ENCODE results near the gene CFAP53. TPM values are rescaled to one million over a fixed set of nuclear protein-coding genes. Genes with fewer than 3 reads are reported as not detected.

CFAP53 gene
- total and polyA plus RNA-seq, 2 of the 4 experiments (the other 2 are of a cell fraction), result under 0.01 to 0.12 TPM

- Histone ChIP-seq H2AFZ (replicated peaks; ENCODE audit: low read length, poor library complexity) (no peak overlapping the region), H4K8ac (ENCODE audit: low read depth in 2 of 2, low read length in 2 of 2) (no peak overlapping the region), H3K9ac (ENCODE audit: low read depth, low read length) (no peak overlapping the region), H4K91ac (ENCODE audit: insufficient read depth, low read depth, low read length) (no peak overlapping the region), H2BK20ac (ENCODE audit: low read depth, low read length) (no peak overlapping the region), H2BK5ac (ENCODE audit: low read depth, low read length, poor library complexity, severe bottlenecking) (no peak overlapping the region), H3K79me1 (ENCODE audit: low read depth in 1 of 2, low read length in 2 of 2) (no peaks in the 10 kb centered on the region), H4K20me1 (ENCODE audit: insufficient read depth, low read length) (no peaks in the 10 kb centered on the region), H2AK5ac (ENCODE audit: low read depth, low read length) (no peak overlapping the region), H3K4me1 (ENCODE audit: control insufficient read depth, insufficient read depth, low read length) (no peaks in the 10 kb centered on the region; the same call in 1 of the 2 replicates), H3K9me3 (ENCODE audit: control insufficient read depth, insufficient read depth, low read length) (no peaks in the 10 kb centered on the region), H2BK15ac (ENCODE audit: low read depth, low read length) (no peak overlapping the region), H3K14ac (replicated peaks; ENCODE audit: low read depth, low read length) (no peak overlapping the region), H3K4me2 (ENCODE audit: low read depth, low read length) (no peak overlapping the region), H3K27ac (ENCODE audit: insufficient read depth, low read length) (no peak overlapping the region), H4K5ac (ENCODE audit: low read depth, low read length) (no peak overlapping the region), H3K23ac (ENCODE audit: low read depth, low read length) (no peak overlapping the region), H2AK9ac (replicated peaks; ENCODE audit: low read depth, low read length, poor library complexity) (no peak overlapping the region), H2BK120ac (ENCODE audit: low read depth, low read length) (no peak overlapping the region), H3K4ac (ENCODE audit: low read depth, low read length) (no peak overlapping the region), H3K27me3 (ENCODE audit: control insufficient read depth, insufficient read depth, low read length) (peaks cover 27% of the 10 kb centered on the region), H3K18ac (ENCODE audit: low read depth, low read length) (no peak overlapping the region), H3K9me1 (ENCODE audit: insufficient read depth, low read length) (no peaks in the 10 kb centered on the region), H3K4me3 (ENCODE audit: insufficient read depth, low read depth, low read length) (no peak overlapping the region), H3K36me3 (ENCODE audit: control insufficient read depth, insufficient read depth, low read length) (no peaks in the 10 kb centered on the region), H3K56ac (ENCODE audit: extremely low read depth, insufficient read depth, low read length) (no peak overlapping the region)
- POLR2A ChIA-PET (ENCODE audit: unreplicated experiment), result no interaction called here
- dilution Hi-C loops (cut with HindIII; ENCODE audit: low sequenced_read_pairs, unreplicated experiment) (no loop called here), intact Hi-C loops (cut with micrococcal nuclease) (loop anchor here (5.0 to 10.0 kb wide), 4 partner anchors 157 to 693 kb away; no protein-coding TSS in a partner anchor), in situ Hi-C loops (cut with MboI; ENCODE audit: low sequenced_read_pairs) (loop anchor here (25.0 kb wide), 1 partner anchor 688 kb away; no protein-coding TSS in a partner anchor)
- no CpG with 5 or more reads among the region's 1 CpG for WGBS, 2 experiments (ENCODE audit: extremely low coverage in 2 of 2, insufficient read length in 1 of 2)
- ATAC-seq (ENCODE audit: low read depth) (no peak), DNase-seq (no peak)
- BruUV-seq (replicated peaks), result no TSS peak
- TF ChIP-seq MAFK (IDR thresholded peaks at IDR 0.05; ENCODE audit: low read depth, low read length) (no peak), MXI1 (IDR thresholded peaks at IDR 0.05; ENCODE audit: borderline replicate concordance, low read depth, low read length) (no peak), SMC3 (IDR thresholded peaks at IDR 0.05; ENCODE audit: low read depth, low read length) (no peak), FOS (IDR thresholded peaks at IDR 0.05; ENCODE audit: low read depth, low read length) (no peak), RFX5 (IDR thresholded peaks at IDR 0.05; ENCODE audit: low read depth, low read length) (no peak), CTCF (conservative IDR thresholded peaks at IDR 0.05; ENCODE audit: low read depth, low read length) (no peak), CHD1 (IDR thresholded peaks at IDR 0.05; ENCODE audit: low read depth, low read length) (no peak), CEBPB (IDR thresholded peaks at IDR 0.05; ENCODE audit: low read depth, low read length) (no peak), MAZ (IDR thresholded peaks at IDR 0.05; ENCODE audit: borderline replicate concordance, low read depth, low read length) (no peak), POLR2A (IDR thresholded peaks at IDR 0.05; ENCODE audit: low read depth, low read length) (no peak), RAD21 (IDR thresholded peaks at IDR 0.05; ENCODE audit: low read length) (no peak), BHLHE40 (IDR thresholded peaks at IDR 0.05; ENCODE audit: low read depth, low read length) (no peak), NFE2L2 (IDR thresholded peaks at IDR 0.05; ENCODE audit: low read depth, low read length) (no peak), RCOR1 (IDR thresholded peaks at IDR 0.05; ENCODE audit: insufficient replicate concordance, low read length) (no peak)
- TF ChIP-seq, protein P1, sequence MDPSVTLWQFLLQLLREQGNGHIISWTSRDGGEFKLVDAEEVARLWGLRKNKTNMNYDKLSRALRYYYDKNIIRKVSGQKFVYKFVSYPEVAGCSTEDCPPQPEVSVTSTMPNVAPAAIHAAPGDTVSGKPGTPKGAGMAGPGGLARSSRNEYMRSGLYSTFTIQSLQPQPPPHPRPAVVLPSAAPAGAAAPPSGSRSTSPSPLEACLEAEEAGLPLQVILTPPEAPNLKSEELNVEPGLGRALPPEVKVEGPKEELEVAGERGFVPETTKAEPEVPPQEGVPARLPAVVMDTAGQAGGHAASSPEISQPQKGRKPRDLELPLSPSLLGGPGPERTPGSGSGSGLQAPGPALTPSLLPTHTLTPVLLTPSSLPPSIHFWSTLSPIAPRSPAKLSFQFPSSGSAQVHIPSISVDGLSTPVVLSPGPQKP (IDR thresholded peaks at IDR 0.05; ENCODE audit: borderline replicate concordance, low read depth, low read length), result no peak
- TF ChIP-seq, protein P2, sequence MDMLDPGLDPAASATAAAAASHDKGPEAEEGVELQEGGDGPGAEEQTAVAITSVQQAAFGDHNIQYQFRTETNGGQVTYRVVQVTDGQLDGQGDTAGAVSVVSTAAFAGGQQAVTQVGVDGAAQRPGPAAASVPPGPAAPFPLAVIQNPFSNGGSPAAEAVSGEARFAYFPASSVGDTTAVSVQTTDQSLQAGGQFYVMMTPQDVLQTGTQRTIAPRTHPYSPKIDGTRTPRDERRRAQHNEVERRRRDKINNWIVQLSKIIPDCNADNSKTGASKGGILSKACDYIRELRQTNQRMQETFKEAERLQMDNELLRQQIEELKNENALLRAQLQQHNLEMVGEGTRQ (IDR thresholded peaks at IDR 0.05; ENCODE audit: low read depth, low read length), result no peak
- CTCF ChIA-PET, result no interaction called here
Measured at GRCh38 chr18:50199921-50200320, 66.4 kb downstream of the CFAP53 start.
